ENCODE data around the gene TBC1D1.
"Not testable (repeated sequence)": the region's sequence is repeated elsewhere in the genome, so short reads cannot be mapped to it uniquely, and the experiment has no call there.

Gene TBC1D1

DNA sequence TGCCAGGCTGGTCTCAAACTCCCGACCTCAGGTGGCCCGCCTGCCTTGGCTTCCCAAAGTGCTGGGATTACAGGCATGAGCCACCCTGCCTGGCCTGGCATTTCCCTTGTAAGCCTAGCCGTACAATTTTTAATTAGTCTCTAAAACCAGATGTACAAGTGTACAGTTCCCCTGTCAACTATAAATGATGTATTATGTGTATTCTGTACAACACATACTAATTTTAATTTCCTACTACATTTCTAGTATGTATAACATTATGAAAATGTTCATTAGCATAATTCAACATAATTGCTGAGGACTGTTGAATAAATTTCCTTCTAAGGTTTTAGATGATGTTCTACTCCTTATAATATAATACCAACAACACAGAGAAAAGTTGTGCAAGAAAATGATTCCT, 27.8 kb downstream of the TBC1D1 start:
- in situ Hi-C loops (cut with MboI; ENCODE audit: low sequenced_read_pairs): no loop called here

DNA sequence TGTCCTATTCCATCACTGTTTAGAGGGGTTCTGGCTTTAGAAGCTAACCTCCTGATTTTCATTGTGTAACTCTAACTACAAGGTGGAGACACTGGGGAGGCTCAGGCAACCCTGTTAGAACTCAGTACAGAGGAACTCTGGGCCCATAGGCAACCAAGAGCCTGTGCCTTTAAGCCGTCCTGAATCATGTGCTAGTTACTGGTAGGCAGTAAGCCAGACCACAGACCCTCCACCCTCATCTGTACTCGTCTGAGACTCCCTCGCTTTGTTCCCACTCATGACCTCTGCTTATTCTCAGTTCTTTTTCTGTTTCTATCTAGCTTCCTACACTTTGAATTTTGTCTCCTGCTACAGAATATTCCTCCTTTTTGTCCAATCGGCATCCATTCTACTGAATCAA, 31.4 kb downstream of the TBC1D1 start:
- in situ Hi-C loops (cut with MboI; ENCODE audit: low sequenced_read_pairs): no loop called here

DNA sequence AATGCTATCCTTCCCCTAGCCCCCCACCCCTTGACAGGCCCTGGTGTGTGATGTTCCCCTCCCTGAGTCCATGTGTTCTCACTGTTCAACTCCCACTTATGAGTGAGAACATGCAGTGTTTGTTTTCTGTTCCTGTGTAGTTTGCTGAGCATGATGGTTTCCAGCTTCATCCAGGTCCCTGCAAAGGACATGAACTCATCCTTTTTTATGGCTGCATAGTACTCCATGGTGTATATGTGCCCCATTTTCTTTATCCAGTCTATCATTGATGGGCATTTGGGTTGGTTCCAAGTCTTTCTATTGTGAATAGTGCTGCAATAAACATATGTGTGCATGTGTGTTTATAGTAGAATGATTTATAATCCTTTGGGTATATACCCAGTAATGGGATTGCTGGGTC, 32.2 kb downstream of the TBC1D1 start:
- in situ Hi-C loops (cut with MboI; ENCODE audit: low sequenced_read_pairs): not testable (repeated sequence)

DNA sequence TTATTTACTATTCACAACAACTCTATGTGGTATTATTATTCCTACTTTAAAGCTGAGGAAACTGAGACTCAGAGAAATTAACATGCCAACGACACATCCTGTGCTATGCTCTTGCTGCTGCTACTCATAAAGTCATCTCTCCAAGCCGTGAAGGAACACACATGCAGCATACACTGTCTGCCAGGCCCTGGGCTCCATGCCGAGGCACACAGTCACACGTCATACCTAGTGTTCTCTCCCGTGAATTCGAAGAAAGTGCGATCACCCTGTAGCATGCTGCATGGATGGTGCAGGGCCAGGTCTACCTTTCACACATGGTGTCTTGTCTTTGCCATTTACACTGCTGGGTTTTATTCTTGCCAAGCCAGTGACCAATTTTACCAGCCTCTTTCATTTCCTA, 34.1 kb downstream of the TBC1D1 start:
- in situ Hi-C loops (cut with MboI; ENCODE audit: low sequenced_read_pairs): no loop called here

DNA sequence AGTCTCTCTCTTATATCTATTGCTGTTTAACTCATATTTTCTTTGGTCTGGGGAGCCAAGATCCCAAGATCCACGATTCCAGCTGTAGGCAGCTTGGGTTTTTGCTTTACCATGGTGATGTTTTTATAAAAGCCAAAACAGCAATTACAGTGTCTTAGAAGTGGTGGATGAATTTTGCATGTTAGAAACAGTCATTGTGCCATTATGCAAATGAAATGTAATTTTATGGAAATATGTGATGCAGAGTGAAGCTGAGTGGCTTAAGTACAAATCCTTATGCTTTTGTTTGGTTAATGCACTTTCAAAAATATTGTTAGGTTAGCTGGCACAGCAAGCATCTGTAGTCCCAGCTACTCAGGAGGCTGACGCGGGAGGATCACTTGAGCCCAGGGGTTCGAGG, 36.5 kb downstream of the TBC1D1 start:
- in situ Hi-C loops (cut with MboI; ENCODE audit: low sequenced_read_pairs): no loop called here

DNA sequence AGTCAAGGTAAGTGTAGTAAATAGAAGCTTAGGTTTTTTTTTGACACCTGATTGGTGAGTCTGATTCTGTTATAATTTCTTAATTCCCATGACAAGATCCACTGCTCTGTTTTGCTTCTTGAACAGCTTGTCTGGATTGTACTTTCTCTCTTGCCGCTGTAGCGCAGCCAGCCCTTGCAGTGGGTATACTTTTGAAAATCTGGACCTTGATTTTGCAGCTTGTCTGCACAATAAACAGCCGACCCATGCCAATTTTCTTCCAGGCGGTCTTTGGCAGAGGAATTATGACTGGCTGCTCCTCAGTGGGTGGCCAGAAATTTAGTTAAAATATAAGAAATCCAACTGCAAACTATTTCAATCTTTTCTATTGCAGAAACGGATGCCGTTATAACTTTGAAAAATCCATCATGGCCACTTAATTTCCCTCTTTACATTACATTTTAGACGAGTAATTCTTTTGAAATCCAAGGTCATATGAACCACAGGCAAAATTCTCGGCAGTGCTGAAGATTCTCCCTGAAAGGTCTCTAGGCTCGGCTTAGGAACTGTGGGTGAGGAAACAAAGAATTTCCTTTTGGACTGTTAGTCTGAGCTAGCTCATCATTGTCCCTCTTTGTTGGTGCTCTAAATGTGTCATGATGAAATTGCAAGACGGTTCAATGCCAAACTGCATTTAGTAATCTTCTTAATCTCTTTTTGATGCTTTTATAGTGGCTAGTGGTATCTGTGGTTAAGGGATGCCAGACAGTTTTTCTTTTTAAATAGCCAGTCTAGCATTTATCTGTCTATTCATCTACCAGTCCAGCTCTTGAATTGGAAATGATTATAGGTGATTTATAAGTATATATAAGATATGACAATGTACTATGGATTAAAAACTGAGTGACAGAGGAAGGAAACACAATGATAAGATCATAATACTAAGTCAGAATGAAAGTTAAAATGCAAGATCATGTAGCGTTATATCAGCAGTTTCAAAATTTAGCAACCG, 37.8 kb downstream of the TBC1D1 start:
- in situ Hi-C loops (cut with MboI; ENCODE audit: low sequenced_read_pairs): no loop called here

DNA sequence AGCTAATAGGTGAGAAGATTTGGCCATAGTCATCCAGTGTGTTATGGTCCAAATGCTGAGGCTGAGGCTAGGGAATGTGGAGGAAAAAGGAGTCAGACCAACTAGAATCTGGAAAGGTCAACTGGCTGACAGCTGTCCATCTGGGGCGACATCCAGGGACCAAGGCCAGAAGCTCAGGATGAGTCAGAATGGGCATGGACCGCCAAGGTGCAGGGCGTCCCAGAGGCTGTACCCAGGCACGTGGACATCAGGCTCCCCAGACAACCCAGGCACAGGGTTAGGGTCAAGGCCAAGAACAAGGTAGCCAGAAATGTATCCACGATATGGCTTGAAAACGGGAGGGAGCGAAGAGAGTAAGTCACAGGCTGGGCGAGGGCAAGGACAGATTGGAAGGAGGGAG, 43.2 kb downstream of the TBC1D1 start:
- in situ Hi-C loops (cut with MboI; ENCODE audit: low sequenced_read_pairs): no loop called here

DNA sequence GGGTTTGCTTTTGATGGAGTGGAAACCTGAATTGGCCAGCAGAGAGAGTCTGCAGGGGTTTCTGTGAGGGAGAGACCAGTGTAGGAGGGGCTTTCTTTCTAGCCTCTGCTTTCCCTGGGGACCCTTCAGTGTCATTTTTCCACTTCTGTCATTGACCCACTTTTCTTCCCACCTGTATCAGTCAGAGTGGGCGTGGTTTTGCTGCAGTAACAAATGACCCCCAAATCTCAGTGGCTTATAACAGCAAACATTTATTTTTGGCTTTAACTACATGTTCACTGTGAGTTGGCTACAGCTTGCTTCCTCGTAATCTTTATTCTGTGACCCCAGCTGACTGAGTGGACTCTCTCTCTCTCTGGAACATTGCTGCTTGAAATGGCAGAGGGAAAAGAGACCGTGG, 43.7 kb downstream of the TBC1D1 start:
- in situ Hi-C loops (cut with MboI; ENCODE audit: low sequenced_read_pairs): no loop called here

DNA sequence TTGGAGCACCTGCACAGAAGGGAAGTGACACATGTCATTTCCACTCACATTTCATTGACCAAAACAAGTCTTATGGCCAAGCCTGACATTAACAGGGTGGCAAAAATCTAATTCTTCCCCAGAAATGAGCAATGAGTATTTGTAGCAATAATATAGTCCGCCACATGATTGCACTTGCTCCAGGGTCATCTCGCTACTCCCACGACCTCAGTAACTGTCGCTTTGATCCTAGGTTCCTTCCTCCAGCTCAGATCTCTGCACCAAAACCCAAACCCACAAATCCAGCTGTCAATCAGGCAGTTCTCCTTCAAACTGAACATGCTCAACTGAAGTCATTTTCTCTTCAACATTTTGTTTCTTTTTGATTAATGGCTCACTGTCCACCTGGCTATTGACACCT, 44.1 kb downstream of the TBC1D1 start:
- in situ Hi-C loops (cut with MboI; ENCODE audit: low sequenced_read_pairs): no loop called here

DNA sequence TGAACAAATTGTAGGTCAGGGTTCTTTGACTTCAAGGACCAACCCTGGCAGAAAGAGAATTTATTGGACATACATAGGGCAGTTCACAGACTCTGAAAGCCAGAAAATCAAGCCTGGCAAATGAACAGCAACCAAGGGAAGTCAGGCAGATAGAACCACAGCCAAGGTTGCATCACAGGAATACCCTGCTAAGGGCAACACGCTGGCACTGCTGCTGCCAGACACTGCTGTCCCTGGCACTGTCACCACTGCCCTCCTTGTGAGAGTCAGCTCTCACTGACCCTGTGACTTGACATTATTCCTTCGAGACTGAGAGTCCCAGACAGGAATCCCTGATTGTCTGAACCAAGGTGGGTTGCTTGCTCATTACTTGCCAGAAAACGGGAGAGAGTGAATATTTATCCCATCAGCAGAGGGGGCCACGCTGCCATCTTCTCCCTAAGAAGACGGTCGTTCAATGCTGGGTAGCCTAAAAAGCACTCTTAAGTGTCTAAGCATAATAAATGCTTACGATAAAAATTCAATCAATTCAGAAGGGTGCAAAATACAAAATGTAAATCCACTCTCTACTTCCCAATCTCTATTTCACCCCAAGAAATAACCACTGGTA, 46.1 kb downstream of the TBC1D1 start:
- in situ Hi-C loops (cut with MboI; ENCODE audit: low sequenced_read_pairs): no loop called here

DNA sequence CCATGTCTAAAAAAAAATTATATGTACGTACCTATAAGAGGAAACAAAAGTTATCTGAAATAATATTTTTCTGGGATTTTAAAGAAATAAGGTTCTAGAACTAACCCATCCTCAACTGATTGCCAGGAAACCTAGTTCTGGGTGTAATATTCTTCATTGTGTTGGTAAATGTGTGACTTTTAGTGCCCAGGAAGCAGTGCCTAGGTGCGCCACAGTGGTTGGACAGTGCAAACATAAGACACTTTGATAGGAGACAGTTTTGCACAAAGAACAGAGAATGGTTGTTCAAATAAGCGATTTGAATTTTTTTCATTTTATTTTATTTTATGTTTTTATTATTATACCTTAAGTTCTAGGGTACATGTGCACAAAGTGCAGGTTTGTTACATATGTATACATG, 47.3 kb downstream of the TBC1D1 start:
- in situ Hi-C loops (cut with MboI; ENCODE audit: low sequenced_read_pairs): no loop called here

DNA sequence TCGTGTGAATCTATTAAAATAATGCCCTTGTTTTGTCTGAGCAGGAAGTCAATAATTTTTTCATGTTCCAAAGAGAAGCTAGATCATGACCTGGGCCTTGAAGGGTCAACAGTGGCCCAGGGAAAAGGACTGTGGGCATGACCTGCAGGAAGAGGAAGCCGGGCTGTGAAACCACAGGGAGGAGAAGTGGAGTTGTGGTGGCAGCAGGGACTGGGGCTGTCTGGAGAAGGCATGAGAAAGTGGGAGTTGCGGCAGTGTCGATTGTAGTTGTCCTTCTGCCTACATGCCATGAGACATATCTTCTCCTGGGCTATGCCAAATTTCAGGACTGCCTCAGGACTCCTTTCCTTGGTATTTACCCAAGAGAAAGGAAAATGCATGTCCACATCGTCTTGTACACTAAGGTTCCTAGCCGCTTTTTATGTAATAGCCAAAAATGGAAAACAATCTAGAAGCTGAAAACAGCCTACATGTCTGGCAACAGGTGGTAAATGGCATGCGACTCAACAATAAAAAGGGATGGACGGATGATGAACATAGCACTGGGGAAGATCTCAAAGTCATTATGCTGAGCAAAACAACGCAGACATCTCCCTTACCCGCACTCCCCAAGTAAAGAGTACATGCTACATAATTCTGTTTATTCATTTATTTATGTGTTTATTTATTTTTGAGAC, 55.8 kb downstream of the TBC1D1 start:
- in situ Hi-C loops (cut with MboI; ENCODE audit: low sequenced_read_pairs): no loop called here

DNA sequence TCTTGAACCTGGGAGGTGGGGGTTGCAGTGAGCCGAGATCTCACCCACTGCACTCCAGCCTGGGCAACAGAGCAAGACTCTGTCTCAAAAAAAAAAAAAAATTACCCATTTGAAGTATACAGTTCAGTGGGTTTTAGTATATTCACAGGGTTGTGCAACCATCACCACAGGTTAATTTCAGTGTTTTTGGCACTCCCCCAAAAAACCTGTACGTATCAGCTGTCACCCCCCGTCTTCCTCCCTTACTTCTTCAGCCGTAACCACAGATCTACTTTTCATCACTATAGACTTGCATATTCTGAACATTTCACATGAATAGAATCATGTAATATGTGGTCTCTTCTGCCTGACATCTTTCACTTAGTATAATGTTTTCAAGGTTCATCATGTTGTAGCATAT, 57.7 kb downstream of the TBC1D1 start:
- in situ Hi-C loops (cut with MboI; ENCODE audit: low sequenced_read_pairs): no loop called here

DNA sequence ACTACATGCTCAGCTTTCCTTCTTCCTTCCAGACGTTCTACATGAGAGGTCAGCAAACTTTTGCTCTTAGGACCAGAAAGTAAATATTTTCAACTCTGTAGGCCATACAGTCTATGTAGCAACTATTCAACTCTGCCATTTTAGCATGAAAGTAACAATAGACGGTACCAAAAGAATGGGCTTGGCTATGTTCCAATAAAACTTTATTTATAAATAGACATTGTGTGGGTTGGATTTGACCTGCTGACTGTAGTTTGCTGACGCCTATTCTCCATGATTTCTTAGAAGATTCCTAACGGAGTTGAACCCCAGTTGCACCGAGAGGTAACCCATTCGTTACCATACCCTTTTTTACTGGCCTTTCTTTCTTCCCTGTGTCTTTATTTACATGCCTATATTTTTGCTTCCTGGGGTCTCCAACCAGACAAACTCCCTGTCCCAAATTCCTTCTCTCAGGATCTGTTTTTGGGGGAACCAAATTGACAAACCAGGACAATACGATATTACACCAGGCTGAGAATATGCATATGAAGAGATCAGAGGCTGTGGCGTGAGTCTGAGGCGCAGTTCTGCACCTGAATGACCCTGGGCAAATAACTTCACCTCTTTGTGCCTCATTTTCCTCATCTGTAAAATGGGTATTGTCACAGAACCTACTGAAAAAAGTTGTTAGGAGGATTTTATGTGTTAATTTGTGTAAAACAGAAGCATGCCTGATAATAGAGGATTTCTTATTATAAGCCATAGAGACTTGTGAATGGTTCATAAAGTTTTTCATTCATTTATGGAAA, 58.9 kb downstream of the TBC1D1 start:
- in situ Hi-C loops (cut with MboI; ENCODE audit: low sequenced_read_pairs): no loop called here

DNA sequence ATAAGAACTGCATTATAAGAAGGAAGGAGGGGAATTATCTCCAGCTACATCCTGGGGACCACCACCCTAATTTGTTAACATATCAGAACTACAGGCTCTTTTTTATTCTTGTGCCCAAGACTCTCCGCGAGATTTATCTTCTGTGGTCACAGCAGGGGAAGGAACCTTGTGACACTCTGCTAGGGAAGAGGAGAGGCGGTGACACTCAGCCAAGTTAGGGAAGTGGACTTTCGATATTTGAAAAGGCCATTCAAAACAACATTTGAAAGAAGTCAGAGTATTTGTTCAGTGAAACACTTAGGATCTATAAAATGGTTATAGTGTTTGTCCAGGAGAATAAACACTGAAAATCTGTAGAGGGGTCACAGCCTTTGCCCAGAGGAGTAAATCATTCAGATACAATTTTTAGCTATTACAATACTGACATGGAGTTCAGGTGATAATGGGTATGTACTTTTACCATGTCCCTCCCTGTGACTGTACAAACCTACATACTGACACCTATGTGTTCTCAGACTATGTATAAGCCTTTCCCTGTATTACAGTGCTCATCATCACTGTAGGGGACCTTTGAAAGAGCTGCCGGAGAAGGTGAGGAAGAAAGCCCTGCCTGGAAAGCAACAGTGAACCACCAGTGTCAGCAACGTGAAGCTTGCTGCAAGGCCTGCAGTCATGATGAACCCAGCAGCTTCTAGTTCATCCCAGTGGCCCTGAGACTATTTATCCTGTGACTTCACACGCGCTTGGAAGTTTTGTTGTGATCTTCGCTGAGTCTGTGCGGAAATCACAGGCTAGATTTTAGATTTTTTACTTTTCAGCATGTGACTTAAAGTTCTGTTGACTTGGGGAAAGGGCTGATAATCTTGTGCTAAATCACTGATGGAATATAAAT, 60.8 kb downstream of the TBC1D1 start:
- in situ Hi-C loops (cut with MboI; ENCODE audit: low sequenced_read_pairs): no loop called here

DNA sequence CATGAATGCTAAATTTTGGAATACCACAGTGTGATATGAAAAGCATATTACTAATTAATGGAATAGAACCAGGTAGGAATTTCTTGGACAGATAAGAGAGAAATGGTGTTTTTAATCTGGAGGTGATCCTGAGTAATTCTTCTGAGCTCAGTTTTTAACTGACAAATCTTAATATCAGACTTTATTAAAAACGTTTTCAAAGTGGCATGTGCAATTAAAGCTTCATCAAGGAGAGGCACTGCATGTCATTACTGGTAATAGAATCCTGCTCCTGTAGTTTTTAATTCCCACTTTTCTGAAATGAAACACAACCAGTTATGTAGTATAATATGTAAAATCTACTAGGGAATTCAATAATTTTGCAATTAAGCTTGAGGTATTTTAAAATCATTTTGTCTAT, 62.3 kb downstream of the TBC1D1 start:
- in situ Hi-C loops (cut with MboI; ENCODE audit: low sequenced_read_pairs): no loop called here

DNA sequence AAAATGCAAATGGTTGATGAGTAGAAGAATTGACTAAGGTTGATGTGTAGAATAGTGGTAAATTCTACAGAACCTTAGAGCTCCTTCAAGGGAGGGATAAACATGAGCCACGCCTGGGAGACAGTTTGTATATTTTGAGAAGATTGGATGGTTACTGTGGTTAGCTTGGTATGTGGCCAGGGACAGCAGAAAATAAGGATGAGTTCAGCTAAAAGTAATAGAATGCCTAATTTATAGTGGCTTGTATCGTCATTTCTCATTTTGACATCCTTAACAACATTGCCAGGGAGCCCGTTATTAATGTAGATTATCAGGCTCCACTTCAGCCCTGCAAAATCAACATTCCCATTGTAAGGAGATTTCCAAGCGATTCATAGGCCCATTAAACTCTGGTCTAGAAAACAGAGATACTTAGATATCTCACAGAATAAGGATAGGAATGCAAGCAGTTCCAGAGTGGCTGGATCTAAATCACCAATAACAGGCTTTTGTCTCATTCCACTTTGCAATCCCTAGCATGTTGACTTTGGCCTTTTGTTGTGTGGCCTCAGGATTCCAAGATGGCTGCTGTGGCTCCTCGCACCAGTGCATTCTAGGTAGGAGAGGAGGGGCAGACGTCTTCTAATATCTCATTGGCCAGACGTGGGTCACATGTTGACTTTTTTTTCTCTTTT, 62.9 kb downstream of the TBC1D1 start:
- in situ Hi-C loops (cut with MboI; ENCODE audit: low sequenced_read_pairs): no loop called here

DNA sequence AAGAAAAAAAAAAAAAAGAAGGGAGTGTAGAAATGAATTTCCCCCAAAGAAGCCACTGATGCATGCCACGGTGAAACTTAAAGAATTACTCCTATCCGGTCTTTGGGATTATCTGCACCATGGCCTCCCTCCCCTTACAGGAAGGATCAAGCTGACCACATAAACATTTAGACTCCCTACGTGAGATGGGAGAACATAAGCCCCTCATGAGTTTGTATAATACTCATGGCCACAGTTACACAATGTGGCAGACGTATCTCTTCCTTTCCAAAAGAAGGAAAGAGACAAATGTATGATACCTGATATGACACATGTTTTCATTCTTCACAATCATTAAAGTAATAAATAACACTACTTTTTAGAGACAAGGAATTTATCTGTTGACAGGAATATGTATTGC, 66.1 kb downstream of the TBC1D1 start:
- in situ Hi-C loops (cut with MboI; ENCODE audit: low sequenced_read_pairs): no loop called here

DNA sequence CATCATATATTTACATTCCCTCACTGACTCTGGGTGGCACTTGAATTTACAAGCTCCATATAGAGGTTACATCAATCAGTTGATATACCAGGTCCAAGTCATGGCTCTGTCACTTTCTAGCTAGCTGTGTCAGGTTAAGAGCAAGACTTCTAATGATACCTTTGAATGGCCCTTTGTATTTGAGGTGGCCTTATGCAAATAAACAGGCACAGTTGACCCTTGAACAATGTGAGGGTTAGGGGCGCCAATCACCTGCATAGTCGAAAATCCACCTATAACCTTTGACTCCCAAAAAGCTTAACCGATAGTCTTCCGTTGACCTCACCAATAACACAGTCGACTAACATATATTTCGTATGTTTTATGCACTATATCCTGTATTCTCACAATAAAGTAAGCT, 68.0 kb downstream of the TBC1D1 start:
- in situ Hi-C loops (cut with MboI; ENCODE audit: low sequenced_read_pairs): no loop called here

DNA sequence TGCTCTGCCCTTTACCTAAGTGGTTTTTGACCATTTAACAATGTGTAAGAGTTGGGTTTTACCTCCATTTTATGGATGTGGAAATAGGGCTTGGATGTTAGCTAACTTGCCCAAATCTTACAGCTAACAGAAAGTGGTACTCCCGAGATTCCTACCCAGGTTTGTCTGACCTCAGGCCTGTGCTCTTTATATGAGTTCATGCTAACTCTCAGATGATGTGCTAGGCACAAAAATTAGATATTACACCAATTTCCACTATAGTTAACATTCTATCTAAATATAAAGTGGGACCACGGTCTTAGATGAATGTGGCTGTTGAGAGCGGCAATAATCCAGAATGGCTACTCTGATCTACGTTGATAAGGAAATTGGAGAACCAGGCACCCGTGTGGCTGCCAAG, 69.2 kb downstream of the TBC1D1 start, which contains the start of gene PTTG2:
Gene PTTG2, plus strand, starts transcription at position 301 of the 400 bp plus-strand sequence. Its CDS starts 37 bp downstream, at position 338.
- in situ Hi-C loops (cut with MboI; ENCODE audit: low sequenced_read_pairs): no loop called here

Data from HL-60/S4 (cell line).